B cell (primary cell): ENCODE data around the gene BAHCC1. TPM values are rescaled to one million over a fixed set of nuclear protein-coding genes. Genes with fewer than 3 reads are reported as not detected.

Source experiments
- ATAC-seq: fragments of 200-7000 bp; cut with Tn5 transposase; one replicate; pipeline ENCODE4 v1.10.0; 2021; ENCODE audit warnings: low read depth, mild to moderate bottlenecking, moderate number of reproducible peaks, moderate library complexity
- CTCF ChIA-PET: fragments of 350-600 bp; sonication (Branson Sonifier 250); formaldehyde crosslinking; loops from one replicate; lab custom pipeline; 2021; ENCODE audit warnings: antibody characterized with exemption, inconsistent platforms; lab: Charles Lee
- POLR2A ChIA-PET: fragments of 350-600 bp; sonication (Branson Sonifier 250); formaldehyde crosslinking; loops from one replicate; lab custom pipeline; 2021; ENCODE audit warnings: antibody characterized with exemption; lab: Charles Lee
- DNase-seq: peaks from one replicate; pipeline ENCODE4 v3.0.0; 2013
- H2AFZ ChIP-seq: 2 replicates; pipeline ENCODE4 v1.6.1; 2012; ENCODE audit warnings: mild to moderate bottlenecking, low read depth, low read length; ENCODE audit not compliant: insufficient read depth, poor library complexity, severe bottlenecking
- H3K27ac ChIP-seq, 2 donors: 1 replicate in 1 of 2; 2 replicates in 1 of 2; pipeline ENCODE4 v1.5.1; 2012 to 2013; ENCODE audit warnings: low read length in 2 of 2, mild to moderate bottlenecking in 2 of 2, moderate library complexity in 1 of 2
- H3K27me3 ChIP-seq, 4 experiments: fragments of 200-600 bp in 1 of 4; sonication (generic) in 1 of 4; replicated peaks in 1 of 4; 1 replicate in 2 of 4; 2 replicates in 2 of 4; pipeline versions ENCODE4 v1.6.1 to v1.7.0; 2013 to 2016; ENCODE audit warnings: low read length in 3 of 4, mild to moderate bottlenecking in 2 of 4, mixed read lengths in 1 of 4, moderate library complexity in 1 of 4; ENCODE audit not compliant: insufficient read depth in 4 of 4, control insufficient read depth in 3 of 4; ENCODE audit errors: control extremely low read depth in 1 of 4
- H3K36me3 ChIP-seq, 2 experiments: replicated peaks in 1 of 2; 1 replicate in 1 of 2; 2 replicates in 1 of 2; pipeline versions ENCODE4 v1.6.1 to v1.7.1; 2013; ENCODE audit warnings: low read length in 1 of 2; ENCODE audit not compliant: insufficient read depth in 2 of 2, control insufficient read depth in 1 of 2; ENCODE audit errors: control extremely low read depth in 1 of 2, extremely low read depth in 1 of 2
- H3K4me1 ChIP-seq, 2 donors: fragments of 200-600 bp in 1 of 2; sonication (generic) in 1 of 2; 1 replicate in 1 of 2; 2 replicates in 1 of 2; pipeline versions ENCODE4 v1.5.1 to v1.6.1; 2013 to 2017; ENCODE audit warnings: low read length in 2 of 2; ENCODE audit not compliant: control insufficient read depth in 2 of 2, insufficient read depth in 2 of 2
- H3K4me2 ChIP-seq: replicated peaks from 2 replicates; pipeline ENCODE3; 2012; ENCODE audit warnings: mild to moderate bottlenecking, low read depth, low read length; ENCODE audit not compliant: poor library complexity, severe bottlenecking
- H3K4me3 ChIP-seq, 5 experiments: fragments of 200-600 bp in 1 of 5; sonication (generic) in 1 of 5; 1 replicate in 3 of 5; 2 replicates in 2 of 5; pipeline versions ENCODE4 v1.5.1 to v1.7.0; 2011 to 2016; ENCODE audit warnings: low read length in 4 of 5, mild to moderate bottlenecking in 4 of 5, low read depth in 2 of 5, control low read depth in 1 of 5, moderate library complexity in 1 of 5; ENCODE audit not compliant: insufficient read depth in 1 of 5; ENCODE audit errors: control extremely low read depth in 1 of 5, extremely low read depth in 1 of 5
- H3K79me2 ChIP-seq: fragments of 200-600 bp; sonication (generic); one replicate; pipeline ENCODE4 v1.6.0; 2016; ENCODE audit warnings: low read length; ENCODE audit not compliant: control insufficient read depth, insufficient read depth
- H3K9ac ChIP-seq: fragments of 200-600 bp; sonication (generic); 2 replicates; pipeline ENCODE4 v1.6.1; 2017; ENCODE audit warnings: mild to moderate bottlenecking, low read length, moderate library complexity
- H3K9me3 ChIP-seq, 3 donors: one replicate each; pipeline versions ENCODE4 v1.6.1 to v1.7.1; 2013; ENCODE audit warnings: low read length in 2 of 3; ENCODE audit not compliant: control insufficient read depth in 2 of 3, insufficient read depth in 1 of 3; ENCODE audit errors: control extremely low read depth in 1 of 3
- H4K20me1 ChIP-seq: 2 replicates; pipeline ENCODE4 v1.6.0; 2012; ENCODE audit warnings: mild to moderate bottlenecking, low read length; ENCODE audit not compliant: insufficient read depth, control insufficient read depth, poor library complexity, severe bottlenecking
- H3K27ac Mint-ChIP-seq: one replicate; pipeline ENCODE4 v1.8.0; 2021; ENCODE audit warnings: mixed read lengths
- H3K27me3 Mint-ChIP-seq: one replicate; pipeline ENCODE4 v1.8.0; 2021; ENCODE audit warnings: mixed read lengths
- H3K4me1 Mint-ChIP-seq: one replicate; pipeline ENCODE4 v1.8.0; 2021; ENCODE audit warnings: mixed read lengths
- H3K4me3 Mint-ChIP-seq: one replicate; pipeline ENCODE4 v1.8.0; 2021; ENCODE audit warnings: mixed read lengths
- H3K9me3 Mint-ChIP-seq: one replicate; pipeline ENCODE4 v1.8.0; 2022; ENCODE audit warnings: mixed read lengths; ENCODE audit not compliant: insufficient read depth
- EZH2 ChIP-seq: IDR thresholded peaks from 2 replicates; pipeline ENCODE4 v1.6.1; 2012; ENCODE audit warnings: borderline replicate concordance, low read depth, mild to moderate bottlenecking, moderate library complexity, low read length; ENCODE audit not compliant: insufficient read depth, poor library complexity, severe bottlenecking
- WGBS: methylation state at CpG from one replicate; pipeline ENCODE4 v1.1.5; 2013; ENCODE audit warnings: missing lambda C conversion rate; ENCODE audit not compliant: insufficient coverage; 5-methylcytosine and 5-hydroxymethylcytosine counted together
- intact Hi-C: fragments of 100-400 bp; cut with micrococcal nuclease; formaldehyde crosslinking; loops from one replicate; pipeline ENCODE4 v1.10.0; 2022
- polyA plus RNA-seq: library from polyadenylated mRNA; depleted of rRNA; stranded (reverse); fragments of >200 nt; gene quantifications from 2 replicates; pipeline ENCODE4 v1.2.3, GENCODE V29; 2012
- total RNA-seq, 2 donors: library from RNA; stranded (reverse); fragments of 120-200 nt in 1 of 2; gene quantifications; 1 replicate in 1 of 2; 2 replicates in 1 of 2; pipeline versions ENCODE4 v1.2.3 to v1.2.4, GENCODE V29; 2013 to 2022
- TF ChIP-seq, protein P1 (sequence below): fragments of 200-600 bp; IDR thresholded peaks from one replicate; pipeline ENCODE4 v1.8.0; 2022; ENCODE audit warnings: antibody characterized with exemption, mild to moderate bottlenecking

BAHCC1 gene
- total and polyA plus RNA-seq, 2 donors (not counting 1 experiment from before 2014, with no cell fraction given): 0.12 to 0.48 TPM

DNA sequence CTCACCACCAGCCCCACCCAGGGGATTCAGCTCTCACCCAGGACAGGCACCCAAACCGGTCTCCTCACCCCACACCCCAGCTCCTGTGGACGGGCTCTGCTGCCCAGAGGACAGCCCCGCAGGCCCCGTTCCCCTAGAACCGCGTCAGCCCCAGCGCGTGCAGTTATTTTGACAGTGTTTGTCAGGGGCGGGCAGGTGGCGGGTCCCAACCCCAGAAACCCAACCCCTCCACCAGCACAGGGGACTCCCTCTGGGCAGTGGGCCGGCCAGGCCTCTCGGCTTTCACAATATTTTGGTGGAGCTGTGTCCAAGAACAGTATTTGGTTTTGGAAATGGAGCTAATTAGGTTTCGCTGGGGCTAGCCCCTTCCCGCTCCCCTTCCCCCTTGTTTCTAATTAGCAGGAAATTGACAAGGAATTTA lies 44.8 kb downstream of the BAHCC1 start:
- no peaks in the 10 kb centered on the region for H3K79me2 ChIP-seq
- Mint-ChIP-seq H3K27me3 (peaks cover 3% of the 10 kb centered on the region), H3K27ac (no peak overlapping the region), H3K4me3 (no peak overlapping the region), H3K4me1 (peaks cover 4% of the 10 kb centered on the region), H3K9me3 (no peaks in the 10 kb centered on the region)
- no peak for DNase-seq
- H3K27me3 ChIP-seq: peaks cover 0 to 14% (median 0%) of the 10 kb centered on the region in 4 experiments
- intact Hi-C loops: no loop called here
- POLR2A ChIA-PET: no interaction called here
- no peak overlapping the region for H3K27ac ChIP-seq
- no peak overlapping the region for H3K4me2 ChIP-seq
- CTCF ChIA-PET: interaction anchor here (0.9 to 1.6 kb wide), 4 partner anchors 10 to 161 kb away, joined by 3 to 4 read pairs (median 3); partner anchors contain the start of gene FAAP100
- no peak overlapping the region for H3K9ac ChIP-seq
- TF ChIP-seq, protein P1, sequence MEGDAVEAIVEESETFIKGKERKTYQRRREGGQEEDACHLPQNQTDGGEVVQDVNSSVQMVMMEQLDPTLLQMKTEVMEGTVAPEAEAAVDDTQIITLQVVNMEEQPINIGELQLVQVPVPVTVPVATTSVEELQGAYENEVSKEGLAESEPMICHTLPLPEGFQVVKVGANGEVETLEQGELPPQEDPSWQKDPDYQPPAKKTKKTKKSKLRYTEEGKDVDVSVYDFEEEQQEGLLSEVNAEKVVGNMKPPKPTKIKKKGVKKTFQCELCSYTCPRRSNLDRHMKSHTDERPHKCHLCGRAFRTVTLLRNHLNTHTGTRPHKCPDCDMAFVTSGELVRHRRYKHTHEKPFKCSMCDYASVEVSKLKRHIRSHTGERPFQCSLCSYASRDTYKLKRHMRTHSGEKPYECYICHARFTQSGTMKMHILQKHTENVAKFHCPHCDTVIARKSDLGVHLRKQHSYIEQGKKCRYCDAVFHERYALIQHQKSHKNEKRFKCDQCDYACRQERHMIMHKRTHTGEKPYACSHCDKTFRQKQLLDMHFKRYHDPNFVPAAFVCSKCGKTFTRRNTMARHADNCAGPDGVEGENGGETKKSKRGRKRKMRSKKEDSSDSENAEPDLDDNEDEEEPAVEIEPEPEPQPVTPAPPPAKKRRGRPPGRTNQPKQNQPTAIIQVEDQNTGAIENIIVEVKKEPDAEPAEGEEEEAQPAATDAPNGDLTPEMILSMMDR: no peak
- TF ChIP-seq EZH2: no peak
- H3K9me3 ChIP-seq: no peaks in the 10 kb centered on the region
- no peak overlapping the region for H2AFZ ChIP-seq
- H3K36me3 ChIP-seq: no peaks in the 10 kb centered on the region
- 90% methylated on average over 4 of the region's 14 CpGs for WGBS
- H3K4me3 ChIP-seq: no peak overlapping the region
- no peak for ATAC-seq
- peaks cover 0 to 8% of the 10 kb centered on the region in 2 donors for H3K4me1 ChIP-seq
- H4K20me1 ChIP-seq: no peaks in the 10 kb centered on the region

DNA sequence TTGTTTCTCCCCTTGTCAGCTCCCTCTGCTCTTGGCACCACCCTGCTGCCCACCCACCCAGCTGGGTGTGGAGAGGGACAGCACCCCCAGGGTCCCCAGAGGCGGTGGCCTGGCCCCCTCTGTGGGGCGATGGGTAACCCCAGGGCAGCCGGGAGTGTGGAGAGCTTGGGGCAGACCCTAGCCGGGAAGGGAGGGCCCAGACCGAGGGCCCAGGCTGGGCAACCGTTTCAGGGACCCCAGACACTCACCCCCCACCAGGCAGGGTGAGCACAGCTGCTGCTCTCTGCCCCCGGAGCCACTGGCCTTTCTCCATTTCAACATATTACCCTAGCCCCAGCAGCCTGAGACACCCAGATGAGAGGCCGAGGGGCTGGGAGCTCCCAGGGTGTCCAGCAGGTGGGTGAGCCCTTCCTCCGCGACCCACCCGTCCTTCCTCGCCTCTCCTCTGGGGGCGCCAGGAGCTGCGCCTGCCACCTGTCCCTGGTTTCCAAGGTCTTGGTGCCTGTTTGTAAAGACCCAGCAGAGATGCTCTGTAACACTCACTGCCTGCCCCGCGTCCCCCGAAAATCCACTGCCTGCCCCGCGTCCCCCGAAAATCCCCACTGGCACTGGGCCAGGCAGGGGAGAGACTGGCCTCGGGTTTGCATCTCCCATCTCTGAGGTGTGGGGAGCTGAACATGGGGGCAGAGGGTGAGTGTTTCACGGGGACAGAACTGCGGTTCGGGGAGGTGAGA lies 45.4 kb downstream of the BAHCC1 start:
- CTCF ChIA-PET: interaction anchor here (0.6 to 1.6 kb wide), 7 partner anchors 11 to 259 kb away, joined by 3 to 4 read pairs (median 3); partner anchors contain the start of gene FAAP100

More for the DNA sequence above, 45.4 kb downstream of the BAHCC1 start:
- Mint-ChIP-seq H3K9me3 (no peaks in the 10 kb centered on the region), H3K4me1 (peaks cover 4% of the 10 kb centered on the region), H3K27ac (no peak overlapping the region), H3K4me3 (no peak overlapping the region), H3K27me3 (peaks cover 3% of the 10 kb centered on the region)
- no peaks in the 10 kb centered on the region for H3K79me2 ChIP-seq
- H3K9me3 ChIP-seq: no peaks in the 10 kb centered on the region
- no peaks in the 10 kb centered on the region for H4K20me1 ChIP-seq
- H3K4me3 ChIP-seq: no peak overlapping the region
- H2AFZ ChIP-seq: no peak overlapping the region
- H3K36me3 ChIP-seq: no peaks in the 10 kb centered on the region
- DNase-seq: no peak
- peaks cover 0 to 14% (median 0%) of the 10 kb centered on the region in 4 experiments for H3K27me3 ChIP-seq
- H3K4me1 ChIP-seq: peaks cover 0 to 8% of the 10 kb centered on the region in 2 donors
- H3K4me2 ChIP-seq: no peak overlapping the region
- H3K27ac ChIP-seq: no peak overlapping the region
- 84% methylated on average over 22 of the region's 24 CpGs for WGBS
- POLR2A ChIA-PET: interaction anchor here (0.6 kb wide), 1 partner anchor 214 kb away, joined by 4 read pairs; no protein-coding TSS in a partner anchor
- no peak for TF ChIP-seq EZH2
- TF ChIP-seq, protein P1: no peak
- intact Hi-C loops: no loop called here
- no peak for ATAC-seq
- no peak overlapping the region for H3K9ac ChIP-seq
